Purkinje cell (primary cell): ENCODE measurements around the gene ATRN. TPM values are rescaled to one million over a fixed set of nuclear protein-coding genes. Genes with fewer than 3 reads are reported as not detected.

ENCODE experiments used
- polyA plus RNA-seq: library from polyadenylated mRNA; unstranded; fragments of >200 nt; fragmentation: Nextera tagmentation; gene quantifications from 2 replicates; pipeline ENCODE4 v1.2.1, GENCODE V29; 2014

Gene ATRN
- polyA plus RNA-seq = 12.4 and 14.0 TPM in 2 replicates

DNA sequence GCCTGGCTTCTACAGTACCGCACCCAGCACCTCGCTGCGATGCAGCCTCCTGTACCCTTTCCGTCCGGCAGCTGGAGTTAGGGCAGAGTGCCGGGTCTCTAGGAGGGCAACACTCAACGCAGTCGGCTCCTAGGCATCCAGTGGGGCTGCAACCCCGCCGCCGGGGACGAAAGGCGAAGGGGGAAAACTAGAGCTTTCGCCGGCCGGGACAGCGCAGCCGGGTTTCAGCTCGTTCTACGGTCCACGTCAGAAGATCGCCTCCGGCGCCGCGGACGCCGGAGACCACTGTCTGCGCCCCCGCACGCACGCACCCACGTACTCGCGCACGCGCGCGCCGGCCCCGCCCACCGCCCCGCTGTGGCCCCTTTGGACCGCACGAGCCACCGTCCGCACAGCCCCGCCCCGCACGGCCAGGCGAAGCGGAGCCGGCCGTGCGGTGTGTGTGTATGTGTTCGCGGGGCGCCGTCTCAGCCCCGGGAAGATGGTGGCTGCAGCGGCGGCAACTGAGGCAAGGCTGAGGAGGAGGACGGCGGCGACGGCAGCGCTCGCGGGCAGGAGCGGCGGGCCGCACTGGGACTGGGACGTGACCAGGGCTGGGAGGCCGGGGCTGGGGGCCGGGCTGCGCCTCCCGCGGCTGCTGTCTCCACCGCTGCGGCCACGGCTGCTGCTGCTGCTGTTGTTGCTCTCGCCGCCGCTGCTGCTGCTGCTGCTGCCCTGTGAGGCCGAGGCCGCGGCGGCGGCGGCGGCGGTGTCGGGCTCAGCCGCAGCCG is at the start of gene ATRN:
Gene ATRN, plus strand, starts transcription at position 392 of the 770 bp plus-strand sequence. Its CDS starts 90 bp downstream, at position 482.

DNA sequence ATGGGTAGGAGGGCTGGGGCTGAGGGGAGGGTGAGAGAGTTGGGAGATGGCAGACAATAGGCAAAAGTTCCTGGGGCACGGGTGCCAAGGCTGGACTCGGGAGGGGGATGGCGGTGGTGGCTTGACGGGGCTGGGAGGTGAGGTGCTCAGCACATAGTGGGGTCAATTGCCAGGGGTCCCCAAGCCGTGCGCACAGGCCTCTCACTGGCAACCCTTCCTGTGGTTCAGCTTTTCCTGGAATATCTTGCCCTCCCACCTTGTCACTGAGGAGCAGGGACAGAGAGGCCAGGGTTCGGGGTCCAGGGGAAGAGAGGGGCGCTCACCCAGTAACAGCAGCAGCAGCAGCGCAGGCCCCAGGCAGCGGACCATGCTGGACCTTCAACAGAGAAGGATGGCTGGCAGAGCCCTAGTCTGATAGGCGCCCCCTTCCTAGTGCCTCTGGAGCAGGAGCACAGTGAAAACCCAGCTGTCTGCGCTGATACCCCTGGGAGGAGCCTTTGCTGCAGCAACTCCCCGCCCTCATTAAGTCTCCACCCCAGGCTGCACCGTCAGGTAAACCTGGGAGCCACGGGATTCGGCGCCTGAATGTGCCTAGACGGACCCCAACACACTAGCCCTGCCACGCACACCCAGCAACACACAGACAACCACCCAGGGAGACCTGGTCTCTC is 192.3 kb downstream of the ATRN start, which contains the start of gene GFRA4:
Gene GFRA4, minus strand, starts transcription at position 369 of the 671 bp plus-strand sequence. Its CDS starts 0 bp downstream, at position 369.

GRCh38 chr20:3681931-3682781 is 211.3 kb downstream of the ATRN start, which contains the start of gene ADAM33:
ADAM33 (minus strand) TSS chr20:3682010; CDS start chr20:3682004, 6 bp downstream.

Other genes starting within 250 kb of the ATRN start
- 0.34 and 1.2 TPM in 2 replicates for gene SLC4A11, start 231.8 kb upstream of the ATRN start, polyA plus RNA-seq
- 3.0 and 4.1 TPM in 2 replicates for gene DNAAF9, start 63.3 kb upstream of the ATRN start, polyA plus RNA-seq
- not detected in 2 replicates for gene GFRA4, start 192.4 kb downstream of the ATRN start, polyA plus RNA-seq
- 1.1 TPM in 1 of 2 replicates, not detected in the other for gene ADAM33, start 211.0 kb downstream of the ATRN start, polyA plus RNA-seq
- not detected in 2 replicates for gene SIGLEC1, start 241.6 kb downstream of the ATRN start, polyA plus RNA-seq